ENCODE measurements around the gene PERP.

DNA sequence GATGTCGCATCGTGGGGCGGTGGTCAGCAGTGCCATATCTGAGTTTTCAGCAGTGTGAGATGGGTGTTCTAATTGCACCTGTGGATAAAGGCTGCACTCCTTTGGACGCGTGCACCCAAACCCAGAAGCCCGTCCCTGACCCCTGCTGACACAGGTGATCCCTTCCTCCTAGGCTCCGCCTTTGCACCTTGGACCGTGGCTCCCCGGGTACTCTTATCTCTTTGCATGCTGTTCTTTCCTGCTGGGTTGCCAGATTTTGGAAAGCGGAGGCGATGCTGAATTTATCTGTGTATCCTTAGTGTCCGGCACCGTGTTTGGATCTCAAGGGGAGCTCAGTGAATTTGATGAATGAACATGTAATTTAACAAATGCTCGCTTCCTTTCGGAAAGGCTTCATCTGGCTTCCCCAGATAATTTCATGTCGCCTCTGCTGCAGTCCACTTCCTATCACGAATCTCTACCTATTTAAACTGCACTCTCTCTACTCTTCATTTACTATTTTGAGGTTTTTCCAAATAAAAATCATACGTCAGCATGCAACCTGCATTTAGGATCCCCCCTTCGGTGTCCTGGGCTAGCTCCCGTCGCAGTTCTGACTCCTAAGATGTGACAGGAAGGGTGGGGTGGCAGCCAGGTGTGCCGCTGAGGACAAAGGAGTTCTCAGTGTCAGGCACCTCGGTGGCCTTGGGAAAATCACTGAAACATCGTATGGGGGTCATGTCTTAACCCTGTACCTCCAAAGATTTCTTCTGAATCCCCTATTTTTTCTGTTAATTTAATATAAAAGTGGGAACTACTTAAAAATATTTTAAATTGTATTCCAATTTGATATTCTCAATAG, 753 bp upstream of the PERP start:
- TF ChIP-seq, protein P1, sequence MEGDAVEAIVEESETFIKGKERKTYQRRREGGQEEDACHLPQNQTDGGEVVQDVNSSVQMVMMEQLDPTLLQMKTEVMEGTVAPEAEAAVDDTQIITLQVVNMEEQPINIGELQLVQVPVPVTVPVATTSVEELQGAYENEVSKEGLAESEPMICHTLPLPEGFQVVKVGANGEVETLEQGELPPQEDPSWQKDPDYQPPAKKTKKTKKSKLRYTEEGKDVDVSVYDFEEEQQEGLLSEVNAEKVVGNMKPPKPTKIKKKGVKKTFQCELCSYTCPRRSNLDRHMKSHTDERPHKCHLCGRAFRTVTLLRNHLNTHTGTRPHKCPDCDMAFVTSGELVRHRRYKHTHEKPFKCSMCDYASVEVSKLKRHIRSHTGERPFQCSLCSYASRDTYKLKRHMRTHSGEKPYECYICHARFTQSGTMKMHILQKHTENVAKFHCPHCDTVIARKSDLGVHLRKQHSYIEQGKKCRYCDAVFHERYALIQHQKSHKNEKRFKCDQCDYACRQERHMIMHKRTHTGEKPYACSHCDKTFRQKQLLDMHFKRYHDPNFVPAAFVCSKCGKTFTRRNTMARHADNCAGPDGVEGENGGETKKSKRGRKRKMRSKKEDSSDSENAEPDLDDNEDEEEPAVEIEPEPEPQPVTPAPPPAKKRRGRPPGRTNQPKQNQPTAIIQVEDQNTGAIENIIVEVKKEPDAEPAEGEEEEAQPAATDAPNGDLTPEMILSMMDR (IDR thresholded peaks at IDR 0.05; ENCODE audit: insufficient read depth, low read depth, low read length), result no peak
- TF ChIP-seq EZH2 (IDR thresholded peaks at IDR 0.05; ENCODE audit: insufficient read depth, low read length), result no peak
